Measurements from ENCODE around the gene MOK. TPM values are rescaled to one million over a fixed set of nuclear protein-coding genes. Genes with fewer than 3 reads are reported as not detected.
"Not testable (repeated sequence)": the region's sequence is repeated elsewhere in the genome, so short reads cannot be mapped to it uniquely, and the experiment has no call there.

Gene MOK, protein sequence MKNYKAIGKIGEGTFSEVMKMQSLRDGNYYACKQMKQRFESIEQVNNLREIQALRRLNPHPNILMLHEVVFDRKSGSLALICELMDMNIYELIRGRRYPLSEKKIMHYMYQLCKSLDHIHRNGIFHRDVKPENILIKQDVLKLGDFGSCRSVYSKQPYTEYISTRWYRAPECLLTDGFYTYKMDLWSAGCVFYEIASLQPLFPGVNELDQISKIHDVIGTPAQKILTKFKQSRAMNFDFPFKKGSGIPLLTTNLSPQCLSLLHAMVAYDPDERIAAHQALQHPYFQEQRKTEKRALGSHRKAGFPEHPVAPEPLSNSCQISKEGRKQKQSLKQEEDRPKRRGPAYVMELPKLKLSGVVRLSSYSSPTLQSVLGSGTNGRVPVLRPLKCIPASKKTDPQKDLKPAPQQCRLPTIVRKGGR
- polyA plus RNA-seq (2012; ENCODE audit: insufficient read depth, insufficient read length), result 9.6 TPM

DNA sequence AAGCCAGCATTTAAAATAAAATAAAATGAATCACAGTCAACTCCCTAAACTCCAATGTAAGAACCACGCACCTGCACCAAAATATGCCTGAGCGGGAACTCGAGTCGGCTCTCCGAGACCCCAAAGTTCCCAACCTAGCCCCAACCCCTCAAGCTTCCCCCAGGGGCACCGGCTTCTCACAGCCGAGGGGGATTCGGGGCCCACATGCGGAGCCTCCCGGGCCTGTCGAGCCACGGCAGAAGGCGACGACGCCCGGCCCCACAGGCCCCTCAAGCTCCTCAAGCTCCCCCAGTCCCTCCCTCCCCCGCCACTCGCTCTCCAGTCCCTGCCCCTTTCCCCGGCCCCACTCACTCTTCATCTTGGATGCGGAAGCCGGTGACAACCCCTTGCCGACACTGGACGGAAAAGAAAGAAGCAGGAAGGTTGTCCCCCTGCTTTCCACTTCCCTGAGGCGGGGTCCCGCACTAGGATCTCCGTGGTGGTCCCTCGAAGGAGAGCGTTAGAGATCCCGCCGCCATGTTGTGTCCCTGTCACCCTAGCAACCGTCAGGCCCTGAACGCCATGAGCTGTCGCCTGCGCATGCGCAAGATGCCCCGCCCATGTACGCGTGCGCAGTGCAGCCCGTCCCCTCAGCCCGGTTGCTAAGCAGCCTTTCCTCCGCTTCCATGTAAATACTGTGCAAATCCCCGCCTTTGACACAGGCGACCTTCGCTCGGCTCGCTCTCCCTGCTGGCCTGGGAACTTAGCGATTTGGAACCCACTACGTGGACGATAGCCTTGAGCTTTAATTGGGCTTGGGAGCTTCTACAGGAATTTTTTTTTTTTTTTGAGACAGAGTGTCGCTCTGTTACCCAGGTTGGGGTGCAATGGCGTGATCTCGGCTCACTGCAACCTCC is at the start of gene MOK:
TSS of gene MOK (minus strand) at position 554 of the 896 bp plus-strand sequence. CDS start at position 358, 196 bp downstream.
- H3K4me3 ChIP-seq (ENCODE audit: low read length), result peak within 1 kb of the TSS; percentile 83

DNA sequence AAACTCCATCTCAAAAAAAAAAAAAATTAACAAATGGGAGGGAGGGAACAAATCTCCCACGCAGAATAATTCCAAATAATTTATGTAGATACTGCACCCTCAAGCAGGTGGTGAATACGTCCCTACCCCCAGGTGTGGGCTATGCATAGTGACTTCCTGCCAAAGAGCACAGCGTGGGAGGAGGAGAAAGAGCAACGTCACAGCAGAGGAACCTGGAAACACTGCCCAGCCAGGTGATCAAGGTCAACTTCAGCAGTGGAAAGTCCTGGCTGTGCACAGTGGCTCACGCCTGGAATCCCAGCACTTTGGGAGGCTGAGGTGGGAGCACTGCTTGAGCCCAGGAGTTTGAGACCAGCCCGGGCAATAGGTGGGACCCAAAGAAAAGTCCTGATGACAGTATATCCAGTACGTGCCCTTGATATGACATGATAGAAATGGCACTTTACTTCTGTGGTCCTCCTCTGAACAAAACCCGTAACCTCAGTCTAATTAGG is 48.2 kb upstream of the MOK start:
- no peak for DNase-seq (ENCODE audit: low read depth, low spot score)
- no peak overlapping the region for H3K4me3 ChIP-seq (ENCODE audit: low read length)

More for the DNA sequence above, at the start of gene MOK:
- DNase-seq (ENCODE audit: low read depth, low spot score), result peak; percentile 93

DNA sequence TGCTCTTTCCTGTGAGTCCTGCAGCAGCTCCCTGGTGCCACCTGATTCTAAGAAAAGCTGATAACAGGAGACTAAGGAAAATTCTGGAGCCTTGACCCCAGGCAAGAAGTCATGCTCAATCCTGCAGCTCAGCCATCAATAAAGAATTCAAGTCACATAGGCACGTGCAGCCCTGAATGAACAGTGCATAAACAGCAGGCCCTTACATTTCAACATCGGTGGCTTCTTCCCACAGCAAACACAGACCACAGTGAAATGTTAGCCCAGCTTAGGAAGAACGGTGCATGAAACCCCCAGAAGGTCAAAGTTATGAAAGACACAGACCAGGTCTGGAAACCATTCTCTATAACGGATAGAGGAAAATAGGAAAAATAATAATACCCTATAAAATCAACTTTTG is 47.2 kb upstream of the MOK start:
- no peak for DNase-seq (ENCODE audit: low read depth, low spot score)
- no peak overlapping the region for H3K4me3 ChIP-seq (ENCODE audit: low read length)

DNA sequence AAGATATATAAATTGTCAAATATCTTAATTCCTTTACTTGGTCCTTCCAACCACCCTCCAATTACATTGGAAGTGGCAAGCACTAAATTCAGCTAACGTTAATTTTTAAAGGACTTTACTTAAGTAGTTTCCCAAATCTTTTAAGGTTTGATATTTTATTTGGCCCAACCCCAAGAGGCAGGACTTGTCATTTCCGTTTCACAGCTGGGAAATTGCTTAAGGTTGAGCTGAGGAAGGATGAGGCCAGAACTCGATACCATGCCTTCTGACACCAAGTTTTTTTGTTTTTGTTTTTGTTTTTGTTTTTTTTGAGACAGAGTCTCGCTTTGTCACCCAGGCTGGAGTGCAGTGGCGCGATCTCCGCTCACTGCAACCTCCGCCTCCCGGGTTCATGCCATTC is 46.6 kb upstream of the MOK start:
- not testable (repeated sequence) for DNase-seq (ENCODE audit: low read depth, low spot score); H3K4me3 ChIP-seq (ENCODE audit: low read length)

DNA sequence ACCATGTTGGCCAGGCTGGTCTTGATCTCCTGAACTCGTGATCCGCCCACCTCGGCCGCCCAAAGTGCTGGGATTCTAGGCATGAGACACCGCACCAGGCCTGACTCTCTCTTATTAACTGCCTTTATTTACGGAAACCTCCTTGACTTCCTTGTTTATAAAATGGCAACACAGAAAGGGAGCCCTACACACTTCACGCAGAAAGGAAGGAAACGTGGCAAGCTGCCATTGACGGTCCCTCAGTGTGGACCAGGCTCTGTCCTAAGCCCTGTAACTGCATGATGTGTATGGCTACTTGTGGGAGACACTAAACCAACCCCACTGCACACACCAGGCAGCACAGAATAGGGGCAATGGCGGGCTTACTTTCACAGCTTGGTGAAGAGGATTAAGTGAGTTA is 46.1 kb upstream of the MOK start:
- DNase-seq (ENCODE audit: low read depth, low spot score), result no peak
- no peak overlapping the region for H3K4me3 ChIP-seq (ENCODE audit: low read length)

DNA sequence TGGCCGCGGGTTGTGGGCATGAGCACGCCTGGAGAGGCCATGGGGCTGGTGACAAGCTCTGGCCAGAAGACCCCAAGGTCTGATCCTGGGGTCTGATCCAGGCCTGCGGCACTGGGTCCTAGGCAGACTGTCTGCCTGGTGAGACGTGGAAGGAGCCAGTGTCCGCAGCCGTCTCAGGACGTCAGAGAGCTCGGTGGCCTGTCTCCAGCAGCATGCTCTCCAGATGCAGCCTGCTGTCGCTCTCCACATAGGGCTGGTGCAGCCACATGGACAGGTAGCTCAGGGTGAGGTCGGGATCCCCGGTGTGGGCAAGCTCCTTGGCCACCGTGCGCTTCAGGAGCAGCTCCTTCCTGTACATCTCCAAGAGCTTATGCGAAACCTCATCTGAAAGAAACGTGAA is 43.4 kb upstream of the MOK start:
- H3K4me3 ChIP-seq (ENCODE audit: low read length), result no peak overlapping the region
- no peak for DNase-seq (ENCODE audit: low read depth, low spot score)

DNA sequence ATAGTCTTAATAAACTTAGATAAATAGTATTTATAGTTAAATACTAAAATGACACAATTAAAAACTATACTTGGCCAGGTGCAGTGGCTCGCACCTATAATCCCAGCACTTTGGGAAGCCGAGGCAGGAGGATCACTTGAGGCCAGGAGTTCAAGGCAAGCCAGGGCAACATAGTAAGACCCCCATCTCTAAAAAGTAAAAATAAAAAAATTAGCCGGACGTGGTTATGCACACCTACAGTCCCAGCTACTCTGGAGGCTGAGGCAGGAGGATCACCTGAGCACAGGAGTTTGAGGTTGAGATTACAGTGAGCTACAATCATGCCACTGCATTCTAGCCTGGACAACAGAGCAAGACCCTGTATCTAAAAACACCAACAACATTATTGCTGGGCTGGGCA is 41.7 kb upstream of the MOK start:
- no peak for DNase-seq (ENCODE audit: low read depth, low spot score)
- H3K4me3 ChIP-seq (ENCODE audit: low read length), result no peak overlapping the region

DNA sequence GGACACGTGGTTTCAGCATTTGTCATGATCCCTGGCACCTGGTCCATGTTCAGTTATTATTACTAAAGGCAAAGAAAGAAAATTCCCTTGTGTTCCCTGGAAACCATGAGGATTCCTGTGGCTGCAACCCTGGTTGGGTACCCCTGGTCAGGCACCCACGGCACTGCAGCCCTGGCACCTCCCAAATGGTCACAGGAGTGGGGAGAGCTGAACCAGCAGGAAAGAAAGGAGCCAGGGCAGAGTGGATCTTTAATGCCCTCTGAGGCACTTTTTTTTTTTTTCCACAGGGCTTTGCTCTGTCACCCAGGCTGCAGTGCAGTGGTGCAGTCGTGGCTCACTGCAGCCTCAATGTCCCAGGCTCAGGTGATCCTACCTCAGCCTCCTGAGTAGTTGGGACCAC is 40.3 kb upstream of the MOK start:
- no peak for DNase-seq (ENCODE audit: low read depth, low spot score)
- H3K4me3 ChIP-seq (ENCODE audit: low read length), result no peak overlapping the region

DNA sequence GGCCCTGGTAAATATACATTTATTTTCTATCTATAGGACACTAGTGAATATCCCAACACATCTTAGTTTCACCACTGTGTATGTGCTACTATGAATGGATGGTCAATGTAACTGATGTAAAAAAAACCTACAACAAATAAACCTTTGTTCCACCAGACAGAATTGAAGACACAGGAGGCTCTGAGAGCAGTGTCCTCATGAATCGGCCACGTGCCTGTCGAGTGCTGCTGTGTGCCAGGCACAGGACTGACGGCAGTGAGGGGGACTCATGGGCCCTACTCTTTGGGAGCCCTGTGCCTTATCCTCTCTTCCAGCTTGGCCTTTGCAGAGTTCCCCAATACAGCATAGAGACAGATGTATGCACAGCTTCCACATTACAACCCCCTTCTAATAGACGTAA is 39.5 kb upstream of the MOK start:
- DNase-seq (ENCODE audit: low read depth, low spot score), result no peak
- H3K4me3 ChIP-seq (ENCODE audit: low read length), result no peak overlapping the region

DNA sequence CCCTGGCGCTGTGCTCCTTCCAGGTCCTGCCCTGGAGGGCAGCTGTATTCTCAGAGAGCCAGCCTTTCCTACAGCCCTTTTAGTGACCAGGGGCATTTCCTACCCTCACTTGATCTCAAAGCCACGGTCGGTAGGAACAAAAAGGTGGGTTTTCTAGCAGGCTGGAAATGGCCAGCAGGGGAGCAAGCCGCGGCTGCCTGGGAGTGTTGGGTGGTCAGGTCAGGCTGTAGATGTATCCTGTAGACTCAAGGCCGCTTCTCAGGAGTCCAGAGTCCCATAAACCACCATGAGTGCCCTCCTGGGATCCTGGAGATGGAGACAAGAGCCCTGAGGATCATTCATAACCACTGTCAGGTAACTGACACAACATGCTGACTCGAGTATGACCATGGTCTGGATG is 39.1 kb upstream of the MOK start:
- H3K4me3 ChIP-seq (ENCODE audit: low read length), result no peak overlapping the region
- no peak for DNase-seq (ENCODE audit: low read depth, low spot score)

DNA sequence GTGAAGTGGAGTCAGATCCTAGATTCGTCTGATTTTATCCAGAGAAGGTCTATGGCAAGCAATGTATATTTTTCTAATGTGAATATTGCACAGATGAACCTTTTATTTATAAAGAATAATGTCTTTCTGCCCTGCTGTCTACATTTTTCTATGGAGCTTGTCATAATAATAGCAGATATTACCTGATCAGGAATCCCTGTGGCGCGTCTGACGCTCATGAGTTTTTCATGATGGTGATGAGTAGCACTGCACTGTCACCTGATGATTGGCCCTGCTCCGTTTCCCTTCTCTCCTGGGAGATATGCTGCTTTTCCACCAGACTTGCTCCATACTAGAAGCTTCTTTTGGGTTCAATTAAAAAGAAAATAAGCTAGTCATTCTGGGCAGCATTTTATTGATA is 37.3 kb upstream of the MOK start:
- no peak overlapping the region for H3K4me3 ChIP-seq (ENCODE audit: low read length)
- no peak for DNase-seq (ENCODE audit: low read depth, low spot score)

DNA sequence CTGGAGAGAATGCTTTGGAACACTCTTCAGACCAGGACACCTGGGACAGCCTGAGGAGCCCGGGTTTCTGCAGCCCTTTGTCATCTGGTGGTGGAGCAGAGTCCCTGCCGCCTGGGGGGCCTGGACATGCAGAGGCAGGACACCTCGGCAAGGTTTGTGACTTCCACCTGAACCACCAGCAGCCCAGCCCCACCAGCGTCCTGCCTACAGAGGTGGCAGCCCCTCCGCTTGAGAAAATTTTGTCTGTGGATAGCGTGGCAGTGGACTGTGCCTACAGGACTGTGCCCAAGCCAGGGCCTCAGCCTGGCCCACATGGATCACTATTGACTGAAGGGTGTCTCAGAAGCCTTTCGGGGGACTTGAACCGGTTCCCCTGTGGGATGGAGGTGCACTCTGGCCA is 36.6 kb upstream of the MOK start:
- H3K4me3 ChIP-seq (ENCODE audit: low read length), result no peak overlapping the region

DNA sequence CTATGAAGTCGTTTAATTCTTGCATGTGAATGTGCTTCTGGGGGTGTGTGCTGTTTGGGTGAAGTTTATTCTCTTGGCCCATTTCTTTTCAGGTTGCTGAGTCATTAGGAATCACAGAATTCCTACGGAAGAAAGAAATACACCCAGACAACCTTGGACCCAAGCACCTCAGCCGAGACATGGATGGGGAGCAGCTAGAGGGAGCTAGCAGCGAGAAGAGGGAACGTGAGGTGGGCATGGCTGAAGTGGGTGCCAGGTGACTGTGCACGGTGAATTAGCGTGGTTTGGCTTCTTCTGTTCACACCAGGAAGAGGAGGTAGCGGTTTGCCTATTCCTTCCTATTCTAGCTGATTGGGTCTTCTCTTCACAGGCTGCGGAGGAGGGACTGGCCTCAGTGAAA is 33.8 kb upstream of the MOK start:
- no peak for DNase-seq (ENCODE audit: low read depth, low spot score)
- H3K4me3 ChIP-seq (ENCODE audit: low read length), result no peak overlapping the region

More for the DNA sequence above, 36.6 kb upstream of the MOK start:
- DNase-seq (ENCODE audit: low read depth, low spot score), result no peak

DNA sequence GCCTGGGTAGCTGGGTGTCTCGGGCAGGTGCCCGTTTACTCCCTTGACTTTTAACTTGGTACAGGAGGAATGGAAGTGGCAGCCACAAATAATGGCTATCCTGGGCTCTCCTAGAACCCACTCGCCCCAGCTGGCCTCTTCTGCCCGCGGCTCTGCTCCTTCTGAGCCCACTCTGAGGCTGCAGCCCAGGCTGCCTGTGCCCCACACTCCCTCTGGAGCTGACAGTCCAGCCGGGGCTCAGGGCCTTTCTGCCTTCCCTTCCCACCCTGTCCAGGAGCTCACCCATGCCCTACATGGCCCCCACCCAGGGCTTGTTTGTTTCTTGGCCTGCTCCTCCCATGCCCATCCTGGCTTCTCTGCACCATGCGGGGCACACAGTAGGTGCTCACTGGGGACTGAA is 30.2 kb upstream of the MOK start:
- no peak overlapping the region for H3K4me3 ChIP-seq (ENCODE audit: low read length)
- no peak for DNase-seq (ENCODE audit: low read depth, low spot score)

DNA sequence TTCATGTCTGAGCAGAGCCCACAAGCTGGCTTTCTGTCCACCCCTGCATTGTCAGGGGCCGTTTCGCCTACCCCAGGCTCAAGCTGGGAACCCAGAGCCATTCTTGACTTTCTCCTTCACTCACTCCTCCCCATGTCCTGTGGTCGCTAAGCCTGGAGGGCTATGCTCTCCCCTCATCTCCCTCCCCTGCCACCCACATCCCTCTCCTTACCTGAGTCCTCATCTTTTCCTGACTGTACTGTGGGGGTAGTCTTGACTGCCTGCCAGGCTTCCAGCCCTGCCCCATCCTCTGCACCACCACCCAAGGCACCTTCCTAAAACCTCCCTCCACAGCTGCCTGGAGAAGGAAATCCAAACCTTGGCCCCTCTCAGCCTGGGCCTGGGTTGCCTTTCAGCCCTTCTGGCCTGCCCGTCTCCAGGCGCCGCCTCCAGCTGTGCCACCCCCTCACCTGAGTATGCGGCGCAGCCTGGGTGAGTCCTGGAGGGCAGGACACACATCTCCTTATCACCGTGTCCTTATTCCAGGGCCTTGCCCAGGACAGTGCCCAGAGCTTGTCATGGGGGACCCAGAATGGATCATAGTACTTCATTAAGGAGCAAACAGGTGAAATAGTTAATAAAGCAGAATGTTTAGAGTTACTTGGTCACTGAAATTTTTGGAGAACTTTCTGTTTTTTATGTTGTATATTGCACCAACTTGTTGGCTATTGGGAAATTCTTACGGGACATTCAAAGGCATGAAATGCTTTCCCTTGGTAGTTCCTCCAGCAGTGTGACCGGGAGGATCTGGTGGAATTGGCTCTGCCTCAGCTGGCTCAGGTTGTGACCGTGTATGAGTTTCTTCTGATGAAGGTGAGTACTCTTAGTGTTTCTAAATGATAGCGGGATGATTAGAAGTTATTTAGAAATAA is 29.1 kb upstream of the MOK start:
- DNase-seq (ENCODE audit: low read depth, low spot score), result no peak
- H3K4me3 ChIP-seq (ENCODE audit: low read length), result no peak overlapping the region

DNA sequence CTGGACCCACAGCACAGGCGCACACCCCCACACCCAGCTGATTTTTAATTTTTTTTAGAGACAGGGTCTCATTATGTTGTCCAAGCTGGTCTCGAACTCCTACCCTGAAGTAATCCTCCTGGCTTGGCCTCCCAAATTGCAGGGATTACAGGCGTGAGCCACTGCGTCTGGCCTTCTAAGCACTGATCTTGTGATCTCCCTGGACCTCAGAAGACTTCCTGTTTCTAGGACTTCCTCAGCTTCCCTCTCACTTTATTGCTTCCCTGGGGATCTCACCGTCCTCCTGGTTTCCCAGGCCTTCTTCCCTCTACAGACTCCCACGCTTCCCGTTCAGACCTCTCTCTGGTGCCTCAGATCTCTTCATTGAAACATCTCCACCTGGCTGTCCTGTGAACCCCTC is 28.4 kb upstream of the MOK start:
- H3K4me3 ChIP-seq (ENCODE audit: low read length), result no peak overlapping the region
- no peak for DNase-seq (ENCODE audit: low read depth, low spot score)

DNA sequence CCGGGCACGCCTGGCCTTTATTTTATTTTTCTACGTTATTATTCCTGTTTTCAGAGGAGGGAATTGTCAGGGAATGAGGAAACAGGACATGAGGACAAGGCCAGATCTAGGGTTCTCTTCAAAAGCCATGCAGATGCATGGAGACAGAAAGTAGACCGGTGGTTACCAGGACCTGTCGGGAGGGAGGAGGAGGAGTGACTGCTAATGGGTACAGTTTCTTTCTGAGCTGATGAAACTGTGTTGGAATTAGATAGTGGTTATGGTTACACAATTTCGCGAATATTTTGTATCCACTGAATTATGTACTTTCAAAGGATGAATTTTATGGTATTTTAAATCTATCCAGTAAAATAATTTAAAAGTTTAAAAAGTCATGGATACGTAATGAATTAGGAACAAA is 25.8 kb upstream of the MOK start:
- no peak overlapping the region for H3K4me3 ChIP-seq (ENCODE audit: low read length)
- no peak for DNase-seq (ENCODE audit: low read depth, low spot score)

DNA sequence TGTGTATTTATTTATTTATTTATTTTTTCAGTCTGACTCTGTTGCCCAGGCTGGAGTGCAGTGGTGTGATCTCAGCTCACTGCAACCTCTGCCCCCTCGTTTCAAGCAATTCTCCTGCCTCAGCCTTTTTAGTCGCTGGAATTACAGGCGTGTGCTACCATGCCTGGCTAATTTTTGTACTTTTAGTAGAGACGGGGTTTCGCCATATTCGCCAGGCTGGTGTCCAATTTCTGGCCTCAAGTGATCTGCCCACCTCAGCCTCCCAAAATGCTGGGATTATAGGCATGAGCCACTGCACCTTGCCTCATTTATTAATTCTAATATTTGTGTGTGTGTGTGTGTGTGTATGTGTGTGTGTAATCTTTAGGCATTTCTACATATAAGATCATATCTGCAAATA is 24.4 kb upstream of the MOK start:
- not testable (repeated sequence) for DNase-seq (ENCODE audit: low read depth, low spot score); H3K4me3 ChIP-seq (ENCODE audit: low read length)

DNA sequence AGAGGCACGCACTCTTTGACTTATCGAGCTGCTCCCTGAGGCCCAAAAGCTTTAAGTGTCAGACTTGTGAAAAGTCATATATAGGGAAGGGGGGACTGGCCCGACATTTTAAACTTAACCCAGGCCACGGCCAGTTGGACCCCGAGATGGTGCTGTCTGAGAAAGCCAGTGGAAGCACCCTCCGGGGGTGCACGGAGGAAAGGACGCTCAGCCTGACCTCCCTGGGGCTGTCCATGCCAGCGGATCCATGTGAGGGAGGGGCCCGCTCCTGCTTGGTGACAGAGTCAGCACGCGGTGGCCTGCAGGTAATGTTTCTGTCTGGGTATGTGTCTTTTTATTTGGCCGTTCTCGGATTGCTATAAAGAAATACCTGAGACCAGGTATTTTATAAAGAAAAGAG is 21.6 kb upstream of the MOK start:
- DNase-seq (ENCODE audit: low read depth, low spot score), result no peak
- H3K4me3 ChIP-seq (ENCODE audit: low read length), result no peak overlapping the region
